MM.1S (cell line): Measurements from ENCODE around the gene CTSW.

Source experiments
- EZH2 ChIP-seq: fragments of 300-600 bp; sonication (generic); optimal IDR thresholded peaks from 2 replicates; pipeline ENCODE3; 2017; ENCODE audit warnings: low read depth, mild to moderate bottlenecking, antibody characterized with exemption, low read length, mixed read lengths
- EZH2phosphoT487 ChIP-seq: fragments of 300-600 bp; sonication (generic); IDR thresholded peaks from 2 replicates; pipeline ENCODE4 v1.6.1; 2018; ENCODE audit warnings: antibody characterized with exemption, low read length
- TF ChIP-seq, protein P1 (sequence below): fragments of 300-600 bp; sonication (generic); IDR thresholded peaks from 2 replicates; pipeline ENCODE4 v1.5.1; 2016; ENCODE audit warnings: antibody characterized with exemption, low read length, mixed read lengths

- TF ChIP-seq, protein P1, sequence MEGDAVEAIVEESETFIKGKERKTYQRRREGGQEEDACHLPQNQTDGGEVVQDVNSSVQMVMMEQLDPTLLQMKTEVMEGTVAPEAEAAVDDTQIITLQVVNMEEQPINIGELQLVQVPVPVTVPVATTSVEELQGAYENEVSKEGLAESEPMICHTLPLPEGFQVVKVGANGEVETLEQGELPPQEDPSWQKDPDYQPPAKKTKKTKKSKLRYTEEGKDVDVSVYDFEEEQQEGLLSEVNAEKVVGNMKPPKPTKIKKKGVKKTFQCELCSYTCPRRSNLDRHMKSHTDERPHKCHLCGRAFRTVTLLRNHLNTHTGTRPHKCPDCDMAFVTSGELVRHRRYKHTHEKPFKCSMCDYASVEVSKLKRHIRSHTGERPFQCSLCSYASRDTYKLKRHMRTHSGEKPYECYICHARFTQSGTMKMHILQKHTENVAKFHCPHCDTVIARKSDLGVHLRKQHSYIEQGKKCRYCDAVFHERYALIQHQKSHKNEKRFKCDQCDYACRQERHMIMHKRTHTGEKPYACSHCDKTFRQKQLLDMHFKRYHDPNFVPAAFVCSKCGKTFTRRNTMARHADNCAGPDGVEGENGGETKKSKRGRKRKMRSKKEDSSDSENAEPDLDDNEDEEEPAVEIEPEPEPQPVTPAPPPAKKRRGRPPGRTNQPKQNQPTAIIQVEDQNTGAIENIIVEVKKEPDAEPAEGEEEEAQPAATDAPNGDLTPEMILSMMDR = no peak
- TF ChIP-seq EZH2 = no peak
- no peak for TF ChIP-seq EZH2phosphoT487
These were observed 49.0 kb downstream of the CTSW start for GRCh38 chr11:65928667-65929066.
